ENCODE data around the gene ATP5F1D. TPM values are rescaled to one million over a fixed set of nuclear protein-coding genes. Genes with fewer than 3 reads are reported as not detected.

The ATP5F1D gene
- total and polyA plus RNA-seq, 2 of the 13 experiments (the other 11 are each of a cell fraction or from before 2014, with no cell fraction given): 39.4 to 78.7 TPM

DNA sequence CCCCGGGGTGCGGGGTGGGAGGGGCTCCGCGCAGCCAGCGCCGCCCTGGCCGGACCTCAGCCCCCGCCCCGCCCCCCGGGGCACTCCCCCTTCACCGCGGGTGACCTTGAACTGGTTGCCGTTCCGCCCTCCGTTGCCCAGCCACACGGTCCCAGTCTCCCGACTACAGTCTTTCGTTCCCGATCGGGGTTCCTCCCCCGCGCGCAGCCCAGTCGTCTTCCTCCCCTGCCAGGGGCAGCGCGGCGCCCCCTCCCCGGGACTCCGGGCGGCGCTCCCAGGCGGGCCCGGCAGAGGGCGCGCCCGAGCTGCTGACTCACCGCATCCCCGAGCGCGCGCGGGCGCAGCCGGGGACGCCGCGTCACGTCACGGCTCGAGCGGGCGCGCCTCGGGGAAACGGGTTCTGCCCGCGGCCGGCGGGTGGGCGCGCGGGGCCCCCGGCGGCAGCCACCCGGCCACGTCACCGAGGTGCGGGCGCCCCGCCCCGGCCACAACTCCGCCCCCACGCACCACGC, 7.3 kb downstream of the ATP5F1D start (continued):
- TF ChIP-seq ZNF879 (CRISPR knock-in tag; IDR thresholded peaks at IDR 0.05) (no peak), CBX2 (IDR thresholded peaks at IDR 0.05; ENCODE audit: low read depth, low read length) (no peak), CBX2 (CRISPR knock-in tag; IDR thresholded peaks at IDR 0.05; ENCODE audit: low read depth) (no peak), ZNF605 (CRISPR knock-in tag; IDR thresholded peaks at IDR 0.05) (no peak; the same call in 1 of the 2 replicates), RNF2 (conservative IDR thresholded peaks at IDR 0.05; ENCODE audit: low read depth) (no peak), JUN (CRISPR knock-in tag; IDR thresholded peaks at IDR 0.05) (no peak), BORCS8-MEF2B (CRISPR knock-in tag; IDR thresholded peaks at IDR 0.05) (no peak), GATAD2A (CRISPR knock-in tag; IDR thresholded peaks at IDR 0.05) (no peak), MYNN (CRISPR knock-in tag; IDR thresholded peaks at IDR 0.05; ENCODE audit: low read depth) (no peak), ZBTB38 (CRISPR knock-in tag; IDR thresholded peaks at IDR 0.05) (0 out of 2 replicates have a peak, but pooled peaks have one; percentile 9), SALL1 (CRISPR knock-in tag; IDR thresholded peaks at IDR 0.05) (no peak), BCL6 (CRISPR knock-in tag; IDR thresholded peaks at IDR 0.05) (no peak), ZNF121 (CRISPR knock-in tag; IDR thresholded peaks at IDR 0.05) (peak; percentile 56; the same call in 1 of the 2 replicates), ZNF329 (CRISPR knock-in tag; IDR thresholded peaks at IDR 0.05; ENCODE audit: low read depth) (no peak), ZNF841 (CRISPR knock-in tag; IDR thresholded peaks at IDR 0.05; ENCODE audit: borderline replicate concordance) (no peak), BRD4 (CRISPR knock-in tag; IDR thresholded peaks at IDR 0.05) (no peak), SIN3A (IDR thresholded peaks at IDR 0.05; ENCODE audit: borderline replicate concordance, low read depth, low read length) (no peak), YY1 (IDR thresholded peaks at IDR 0.05; ENCODE audit: insufficient read depth, insufficient replicate concordance, low read depth, low read length) (peak; percentile 17), PCBP1 (IDR thresholded peaks at IDR 0.05; ENCODE audit: borderline replicate concordance, low read depth, low read length) (no peak), CREB1 (IDR thresholded peaks at IDR 0.05) (peak; percentile 83; the same call in 1 of the 2 replicates), CREB1 (CRISPR knock-in tag; IDR thresholded peaks at IDR 0.05) (no peak), ZNF7 (CRISPR knock-in tag; IDR thresholded peaks at IDR 0.05) (no peak), ZNF260 (CRISPR knock-in tag; IDR thresholded peaks at IDR 0.05; ENCODE audit: borderline replicate concordance, low read depth) (no peak)
- TF ChIP-seq, protein P1, sequence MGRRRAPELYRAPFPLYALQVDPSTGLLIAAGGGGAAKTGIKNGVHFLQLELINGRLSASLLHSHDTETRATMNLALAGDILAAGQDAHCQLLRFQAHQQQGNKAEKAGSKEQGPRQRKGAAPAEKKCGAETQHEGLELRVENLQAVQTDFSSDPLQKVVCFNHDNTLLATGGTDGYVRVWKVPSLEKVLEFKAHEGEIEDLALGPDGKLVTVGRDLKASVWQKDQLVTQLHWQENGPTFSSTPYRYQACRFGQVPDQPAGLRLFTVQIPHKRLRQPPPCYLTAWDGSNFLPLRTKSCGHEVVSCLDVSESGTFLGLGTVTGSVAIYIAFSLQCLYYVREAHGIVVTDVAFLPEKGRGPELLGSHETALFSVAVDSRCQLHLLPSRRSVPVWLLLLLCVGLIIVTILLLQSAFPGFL (CRISPR knock-in tag; IDR thresholded peaks at IDR 0.05): no peak
- TF ChIP-seq, protein P2, sequence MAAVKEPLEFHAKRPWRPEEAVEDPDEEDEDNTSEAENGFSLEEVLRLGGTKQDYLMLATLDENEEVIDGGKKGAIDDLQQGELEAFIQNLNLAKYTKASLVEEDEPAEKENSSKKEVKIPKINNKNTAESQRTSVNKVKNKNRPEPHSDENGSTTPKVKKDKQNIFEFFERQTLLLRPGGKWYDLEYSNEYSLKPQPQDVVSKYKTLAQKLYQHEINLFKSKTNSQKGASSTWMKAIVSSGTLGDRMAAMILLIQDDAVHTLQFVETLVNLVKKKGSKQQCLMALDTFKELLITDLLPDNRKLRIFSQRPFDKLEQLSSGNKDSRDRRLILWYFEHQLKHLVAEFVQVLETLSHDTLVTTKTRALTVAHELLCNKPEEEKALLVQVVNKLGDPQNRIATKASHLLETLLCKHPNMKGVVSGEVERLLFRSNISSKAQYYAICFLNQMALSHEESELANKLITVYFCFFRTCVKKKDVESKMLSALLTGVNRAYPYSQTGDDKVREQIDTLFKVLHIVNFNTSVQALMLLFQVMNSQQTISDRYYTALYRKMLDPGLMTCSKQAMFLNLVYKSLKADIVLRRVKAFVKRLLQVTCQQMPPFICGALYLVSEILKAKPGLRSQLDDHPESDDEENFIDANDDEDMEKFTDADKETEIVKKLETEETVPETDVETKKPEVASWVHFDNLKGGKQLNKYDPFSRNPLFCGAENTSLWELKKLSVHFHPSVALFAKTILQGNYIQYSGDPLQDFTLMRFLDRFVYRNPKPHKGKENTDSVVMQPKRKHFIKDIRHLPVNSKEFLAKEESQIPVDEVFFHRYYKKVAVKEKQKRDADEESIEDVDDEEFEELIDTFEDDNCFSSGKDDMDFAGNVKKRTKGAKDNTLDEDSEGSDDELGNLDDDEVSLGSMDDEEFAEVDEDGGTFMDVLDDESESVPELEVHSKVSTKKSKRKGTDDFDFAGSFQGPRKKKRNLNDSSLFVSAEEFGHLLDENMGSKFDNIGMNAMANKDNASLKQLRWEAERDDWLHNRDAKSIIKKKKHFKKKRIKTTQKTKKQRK (IDR thresholded peaks at IDR 0.05; ENCODE audit: low read length): no peak
- TF ChIP-seq, protein P3, sequence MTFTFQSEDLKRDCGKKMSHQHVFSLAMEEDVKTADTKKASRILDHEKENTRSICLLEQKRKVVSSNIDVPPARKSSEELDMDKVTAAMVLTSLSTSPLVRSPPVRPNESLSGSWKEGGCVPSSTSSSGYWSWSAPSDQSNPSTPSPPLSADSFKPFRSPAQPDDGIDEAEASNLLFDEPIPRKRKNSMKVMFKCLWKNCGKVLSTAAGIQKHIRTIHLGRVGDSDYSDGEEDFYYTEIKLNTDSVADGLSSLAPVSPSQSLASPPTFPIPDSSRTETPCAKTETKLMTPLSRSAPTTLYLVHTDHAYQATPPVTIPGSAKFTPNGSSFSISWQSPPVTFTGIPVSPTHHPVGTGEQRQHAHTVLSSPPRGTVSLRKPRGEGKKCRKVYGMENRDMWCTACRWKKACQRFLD (CRISPR knock-in tag; IDR thresholded peaks at IDR 0.05; ENCODE audit: borderline replicate concordance): no peak
- TF ChIP-seq, protein P4, sequence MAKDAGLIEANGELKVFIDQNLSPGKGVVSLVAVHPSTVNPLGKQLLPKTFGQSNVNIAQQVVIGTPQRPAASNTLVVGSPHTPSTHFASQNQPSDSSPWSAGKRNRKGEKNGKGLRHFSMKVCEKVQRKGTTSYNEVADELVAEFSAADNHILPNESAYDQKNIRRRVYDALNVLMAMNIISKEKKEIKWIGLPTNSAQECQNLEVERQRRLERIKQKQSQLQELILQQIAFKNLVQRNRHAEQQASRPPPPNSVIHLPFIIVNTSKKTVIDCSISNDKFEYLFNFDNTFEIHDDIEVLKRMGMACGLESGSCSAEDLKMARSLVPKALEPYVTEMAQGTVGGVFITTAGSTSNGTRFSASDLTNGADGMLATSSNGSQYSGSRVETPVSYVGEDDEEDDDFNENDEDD (CRISPR knock-in tag; IDR thresholded peaks at IDR 0.05; ENCODE audit: borderline replicate concordance): no peak

Measured in HepG2 (cell line).